GM19025 (cell line): ENCODE data around the gene FHL2.
A peak's percentile ranks its signal among the peaks of the same experiment; 100 is the strongest.
"Not testable (repeated sequence)": the region's sequence is repeated elsewhere in the genome, so short reads cannot be mapped to it uniquely, and the experiment has no call there.

Source experiments
- ATAC-seq: cut with Tn5 transposase; IDR thresholded peaks from one replicate; pipeline ENCODE4 v1.9.1; 2021; ENCODE audit warnings: mild to moderate bottlenecking, low read depth, moderate library complexity; ENCODE audit not compliant: unreplicated experiment

Gene FHL2

DNA sequence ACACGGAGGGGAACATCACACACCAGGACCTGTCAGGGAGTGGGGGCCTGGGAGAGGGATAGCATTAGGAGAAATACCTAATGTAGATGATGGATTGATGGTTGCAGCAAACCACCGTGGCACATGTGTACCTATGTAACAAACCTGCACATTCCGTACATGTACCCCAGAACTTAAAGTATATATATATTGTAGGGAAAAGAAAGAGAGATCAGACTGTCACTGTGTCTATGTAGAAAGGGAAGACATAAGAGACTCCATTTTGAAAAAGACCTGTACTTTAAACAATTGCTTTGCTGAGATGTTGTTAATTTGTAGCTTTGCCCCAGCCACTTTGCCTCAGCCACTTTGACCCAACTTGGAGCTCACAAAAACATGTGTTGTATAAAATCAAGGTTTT lies 26.0 kb upstream of the FHL2 start:
- not testable (repeated sequence) for ATAC-seq

DNA sequence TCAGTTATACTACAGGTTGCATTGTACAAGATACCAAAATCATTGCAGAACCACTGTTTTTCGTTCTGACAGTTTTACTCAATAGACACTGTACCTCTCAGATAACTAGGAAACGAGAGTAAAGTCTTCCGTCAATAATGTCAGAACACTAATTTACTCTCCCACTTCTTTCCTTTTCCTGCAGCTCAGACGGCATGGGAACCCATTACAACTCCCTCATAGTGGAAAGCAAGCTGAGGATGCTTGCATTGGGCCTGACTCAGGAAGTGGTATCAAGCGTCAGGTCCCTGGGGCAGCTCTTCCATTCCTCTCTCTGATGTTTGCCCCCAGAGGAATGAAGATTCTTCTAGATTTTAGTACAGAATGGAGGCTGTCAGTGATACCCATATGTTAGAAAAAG lies 23.9 kb upstream of the FHL2 start:
- no peak for ATAC-seq

DNA sequence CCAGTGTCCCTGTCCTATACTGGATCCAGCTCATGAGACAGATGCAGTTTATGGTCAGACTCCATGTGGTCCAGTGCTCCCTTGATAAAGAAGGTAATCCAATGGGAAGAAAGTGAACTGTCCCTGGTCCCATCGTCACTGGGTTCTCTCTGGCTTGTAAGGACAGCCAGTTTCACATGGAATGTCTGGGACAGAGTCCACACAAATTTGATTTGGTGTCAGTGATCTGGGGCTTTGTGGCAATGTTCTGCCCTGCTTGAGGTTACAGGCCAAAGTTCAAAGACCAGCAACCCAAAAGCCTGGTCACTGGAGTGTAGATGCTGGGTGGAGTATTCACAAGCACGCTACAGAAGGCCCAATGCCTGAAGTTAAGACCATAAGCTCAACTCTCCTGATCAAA lies 22.2 kb upstream of the FHL2 start:
- no peak for ATAC-seq

DNA sequence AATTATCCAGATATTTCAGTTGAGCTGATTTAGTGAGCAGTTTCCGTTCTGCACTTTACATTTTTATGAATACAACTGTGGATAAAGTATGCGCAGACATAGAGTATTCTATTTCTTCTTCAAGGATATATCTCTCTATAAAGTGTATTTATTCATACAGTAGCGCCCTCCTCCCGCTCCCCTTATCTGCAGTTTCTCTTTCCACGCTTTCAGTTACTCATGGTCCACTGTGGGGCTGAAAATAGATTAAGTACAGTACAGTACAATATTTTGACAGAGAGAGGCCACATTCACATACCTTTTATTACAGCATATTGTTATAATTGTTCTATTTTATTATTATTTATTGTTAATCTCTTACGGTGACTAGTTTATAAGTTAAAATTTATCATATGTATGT lies 19.7 kb upstream of the FHL2 start:
- ATAC-seq: no peak

DNA sequence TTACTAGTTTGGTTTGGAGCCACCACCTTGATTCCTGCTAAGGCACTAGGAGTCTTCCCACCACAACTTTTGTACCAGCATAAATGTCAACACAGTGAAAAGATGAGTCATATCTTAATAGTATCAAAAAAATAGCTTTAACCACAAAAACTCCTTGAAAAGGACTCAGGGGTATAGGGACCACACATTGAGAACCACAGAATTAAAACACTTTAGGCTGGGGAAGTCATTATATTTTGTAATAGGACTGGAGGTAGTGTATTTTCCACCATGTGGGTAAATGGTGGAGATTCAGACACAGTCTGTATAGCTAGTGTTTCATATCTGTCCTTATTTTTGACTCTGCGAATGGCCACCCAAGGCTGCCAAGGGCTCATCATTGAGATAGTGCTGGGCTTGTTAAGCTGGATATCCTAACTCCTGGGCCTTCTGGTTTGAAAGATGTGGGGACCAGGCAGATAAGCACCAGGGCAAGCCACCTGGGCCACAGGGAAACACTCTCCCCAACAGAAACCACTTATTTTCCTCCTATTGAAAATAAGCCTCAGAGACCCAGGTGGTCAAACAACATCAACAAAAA lies 19.1 kb upstream of the FHL2 start:
- no peak for ATAC-seq

DNA sequence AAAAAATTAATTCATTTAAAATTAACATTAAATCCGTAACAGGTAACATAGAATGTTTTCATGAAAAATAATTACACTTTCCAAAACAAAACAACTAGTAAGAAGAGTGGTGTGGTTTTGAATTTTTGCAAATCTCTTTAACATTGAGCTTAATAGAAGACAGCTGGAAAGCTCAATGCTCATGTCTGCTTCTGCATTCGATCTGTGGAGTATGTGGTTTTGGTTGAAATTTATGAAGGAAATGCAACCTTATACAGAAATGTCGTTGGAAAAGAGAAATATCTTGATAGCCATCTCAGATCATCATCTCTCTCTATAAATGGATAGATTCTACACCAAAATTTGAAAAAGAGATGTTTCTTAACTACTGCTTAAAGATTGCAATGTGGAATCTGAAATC lies 17.3 kb upstream of the FHL2 start:
- no peak for ATAC-seq

DNA sequence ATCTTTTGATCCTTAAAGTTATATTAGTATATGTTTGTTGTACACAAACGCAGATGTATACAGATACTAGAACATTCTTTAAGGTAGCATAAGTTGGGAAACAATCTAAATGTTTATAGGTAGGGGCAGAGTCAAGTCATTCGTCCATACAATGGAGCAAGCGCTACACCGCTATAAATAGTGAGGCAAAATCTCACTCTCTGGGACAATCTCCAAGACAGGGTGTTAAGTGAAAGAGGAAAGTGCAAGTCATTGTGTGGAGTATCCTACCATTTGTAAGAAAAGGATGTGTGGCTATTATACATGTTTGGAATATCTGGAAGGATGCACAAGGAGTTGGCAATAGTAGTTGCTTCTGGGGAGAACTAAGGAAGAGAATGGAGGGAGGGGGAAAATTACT lies 16.2 kb upstream of the FHL2 start:
- no peak for ATAC-seq

DNA sequence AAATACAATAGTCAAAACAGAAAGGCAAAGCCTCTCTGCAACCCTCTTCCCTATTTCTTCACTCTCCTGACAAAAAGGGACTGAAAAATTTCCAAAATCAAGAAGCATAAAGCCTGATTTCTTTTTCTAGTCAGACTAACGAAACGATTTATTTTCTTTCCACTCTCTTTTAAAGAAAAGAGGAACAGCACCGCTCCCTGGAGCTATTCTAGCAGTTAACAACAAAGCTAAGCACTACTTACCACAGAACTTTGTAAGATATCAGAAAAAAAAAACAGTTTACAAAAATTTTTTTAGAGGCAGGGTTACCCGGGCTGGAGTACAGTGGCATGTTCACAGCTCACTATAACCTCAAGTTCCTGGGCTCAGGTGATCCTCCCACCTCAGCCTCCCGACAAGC lies 14.4 kb upstream of the FHL2 start:
- no peak for ATAC-seq

DNA sequence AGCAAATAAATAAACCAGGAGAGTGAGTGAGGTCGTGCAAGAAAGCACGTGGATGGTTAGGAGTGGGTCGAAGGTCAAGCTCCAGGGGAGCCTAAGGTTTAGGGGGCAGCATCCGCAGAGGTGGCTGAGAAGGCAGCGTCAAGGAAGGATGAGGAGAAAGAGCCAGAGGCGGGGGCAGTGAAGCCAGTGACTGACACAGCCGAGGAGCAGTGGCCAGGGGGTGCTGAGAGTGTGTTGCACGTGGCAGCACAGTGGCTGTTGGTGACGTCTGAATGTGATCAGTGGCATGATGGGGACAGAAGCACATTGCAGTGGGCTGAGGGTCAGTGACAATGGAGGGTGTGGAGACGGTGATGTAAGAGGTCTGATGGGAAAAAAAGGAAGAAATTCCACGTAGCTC lies 13.7 kb upstream of the FHL2 start:
- ATAC-seq: no peak

DNA sequence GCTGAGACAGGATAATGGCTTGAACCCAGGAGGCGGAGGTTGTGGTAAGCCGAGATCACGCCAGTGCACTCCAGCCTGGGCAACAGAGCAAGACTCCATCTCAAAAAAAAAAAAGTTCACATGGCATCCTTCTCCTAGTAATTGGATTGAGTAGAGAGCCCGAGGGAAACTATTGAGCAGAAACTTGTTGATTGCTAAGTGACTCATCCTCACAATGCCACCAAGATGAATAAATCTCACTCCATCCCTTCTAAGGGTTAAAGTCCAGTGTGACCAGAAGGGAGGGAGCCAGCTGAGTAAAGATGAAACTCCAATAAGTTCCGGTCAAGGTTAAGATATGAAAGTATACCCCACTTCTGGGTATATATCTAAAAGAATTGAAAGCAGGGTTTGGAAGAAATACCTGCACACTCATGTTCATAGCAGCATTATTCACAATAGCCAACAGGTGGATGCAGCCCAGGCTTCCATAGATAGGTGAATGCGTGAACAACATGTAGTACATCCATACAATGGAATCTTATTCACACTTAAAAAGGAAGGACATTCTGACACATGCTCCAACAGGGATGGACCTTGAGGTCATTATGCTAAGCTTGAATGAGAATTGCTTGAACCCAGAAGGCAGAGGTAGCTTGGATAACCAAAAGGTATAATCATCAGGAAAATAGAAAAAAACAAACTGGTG lies 13.0 kb upstream of the FHL2 start:
- peak; percentile 85 for ATAC-seq

DNA sequence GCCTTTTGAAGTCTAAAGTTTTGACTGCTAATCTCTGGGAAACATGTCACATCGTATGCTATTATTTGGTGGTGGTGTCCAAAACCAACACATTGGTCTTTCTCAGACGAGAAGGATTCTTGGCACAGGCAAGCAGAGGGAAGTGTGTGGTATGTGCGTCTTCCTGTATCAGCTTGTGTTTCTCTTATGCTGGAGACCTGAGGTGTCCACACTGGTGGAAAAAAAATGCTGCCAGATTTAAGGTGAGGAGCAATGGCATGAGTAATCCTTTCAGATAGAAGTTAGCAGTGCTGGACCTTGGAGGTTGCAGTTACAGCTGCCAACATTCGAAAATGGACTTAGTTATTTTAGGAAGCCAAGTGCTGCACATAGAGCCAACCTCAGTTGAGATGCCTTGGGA lies 11.7 kb upstream of the FHL2 start:
- ATAC-seq: no peak

DNA sequence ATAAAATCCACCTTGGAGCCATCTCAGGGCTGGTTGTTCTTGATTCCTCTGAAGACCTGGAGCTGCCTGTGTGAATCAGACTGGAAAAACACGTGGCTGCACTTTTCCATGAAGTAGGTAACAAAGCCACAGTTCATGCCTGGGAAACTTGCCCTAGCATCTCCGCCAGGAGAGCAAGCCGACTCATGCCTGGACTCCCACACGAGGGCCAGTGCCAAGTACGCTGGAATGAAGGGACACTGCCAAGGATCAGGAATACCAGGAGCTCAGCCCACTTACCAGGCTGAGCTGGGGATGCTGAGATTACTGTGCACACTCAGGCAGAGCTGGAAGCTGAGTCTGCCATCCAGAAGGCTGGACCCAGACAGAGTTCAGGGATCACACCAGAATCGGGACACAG lies 10.9 kb upstream of the FHL2 start:
- ATAC-seq: no peak

DNA sequence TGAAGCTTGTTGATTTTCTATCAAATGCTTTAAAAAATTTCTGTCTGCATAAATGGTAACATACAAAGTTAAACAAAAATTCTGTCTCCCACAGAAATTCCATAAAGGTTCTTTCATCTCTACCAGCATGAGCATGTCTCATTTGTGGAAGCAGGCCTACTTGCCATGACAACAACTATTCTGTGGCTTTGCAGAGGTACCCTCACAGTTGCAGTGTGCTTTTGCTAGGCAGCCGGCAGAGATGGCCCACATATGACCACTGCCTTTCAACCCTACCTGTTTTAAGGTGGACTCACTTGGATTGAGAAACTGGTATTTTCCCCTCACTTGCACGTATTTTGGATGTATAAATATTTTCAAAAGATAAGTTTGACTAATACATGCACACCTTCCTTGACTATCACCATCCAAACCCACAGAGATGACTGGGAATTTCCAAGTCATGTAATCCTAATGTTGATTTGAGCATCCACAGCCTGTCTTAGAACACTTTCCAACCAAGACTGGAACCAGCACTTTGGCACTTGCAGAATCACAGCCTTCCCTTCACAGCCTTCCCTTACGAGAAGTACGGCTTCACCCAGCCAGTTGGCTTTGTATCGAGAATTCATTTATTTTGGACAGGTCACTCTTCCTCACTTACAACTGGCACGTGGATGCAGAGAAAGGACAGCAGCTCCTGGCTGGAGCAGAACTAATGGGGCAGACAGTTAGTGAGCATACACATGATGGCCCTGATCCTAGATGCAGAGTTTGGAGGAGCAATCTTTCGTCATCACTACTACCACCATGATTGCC lies 9.3 kb upstream of the FHL2 start:
- no peak for ATAC-seq

DNA sequence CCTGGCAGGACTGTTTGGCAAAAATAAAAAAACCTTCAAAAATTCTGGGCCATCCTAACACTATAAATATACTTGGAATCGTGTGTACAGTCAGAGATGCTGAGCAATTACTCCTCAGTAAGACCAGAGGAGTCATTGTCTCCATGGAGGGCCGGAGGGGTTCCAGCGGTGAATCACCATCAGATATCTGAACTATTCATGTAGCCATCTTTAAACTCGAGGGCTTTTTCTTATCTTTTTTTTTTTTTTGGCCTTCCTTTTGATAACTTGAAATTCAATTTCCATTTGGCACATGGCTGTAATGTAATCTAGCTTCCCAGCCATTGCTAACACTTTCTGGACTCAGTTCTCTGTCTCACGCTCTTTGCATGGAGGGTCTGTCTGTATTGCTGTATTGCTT lies 7.4 kb upstream of the FHL2 start:
- ATAC-seq: no peak

DNA sequence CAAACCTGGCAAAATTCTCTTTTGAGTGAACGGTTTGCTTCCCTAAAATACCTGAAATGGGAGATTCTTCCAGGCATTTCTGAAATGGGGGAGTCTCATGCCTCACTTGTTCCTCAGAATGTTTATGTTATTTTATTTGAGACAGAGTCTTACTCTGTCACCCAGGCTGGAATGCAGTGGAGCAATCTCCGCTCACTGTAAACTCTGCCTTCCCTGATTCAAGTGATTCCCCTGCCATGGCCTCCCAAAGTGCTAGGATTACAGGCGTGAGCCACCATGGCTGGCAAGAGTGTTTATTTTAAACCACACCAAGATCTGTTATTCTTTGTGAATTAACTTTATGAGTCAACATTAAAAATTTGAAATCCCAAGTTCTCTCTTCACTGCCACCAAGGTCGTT lies 6.4 kb upstream of the FHL2 start:
- ATAC-seq: no peak

DNA sequence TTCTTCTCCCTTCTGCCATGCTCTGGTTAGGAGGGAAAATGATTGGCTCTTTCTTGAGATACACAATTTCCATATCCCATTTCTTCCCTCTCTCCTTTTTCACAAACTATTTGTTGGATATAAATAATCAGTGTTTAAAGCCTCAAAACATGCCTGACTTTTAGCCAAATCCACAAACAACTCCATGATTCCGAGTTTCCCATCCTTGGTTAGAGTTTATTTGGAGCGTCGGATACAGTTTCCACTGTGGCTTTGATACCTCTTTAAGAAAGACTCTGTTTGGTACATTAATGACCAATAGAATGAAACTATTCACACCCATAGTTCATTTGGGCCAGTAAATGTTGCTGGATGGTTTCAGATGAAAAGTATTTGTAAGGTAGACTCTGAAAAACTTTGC lies 5.9 kb upstream of the FHL2 start:
- ATAC-seq: no peak

DNA sequence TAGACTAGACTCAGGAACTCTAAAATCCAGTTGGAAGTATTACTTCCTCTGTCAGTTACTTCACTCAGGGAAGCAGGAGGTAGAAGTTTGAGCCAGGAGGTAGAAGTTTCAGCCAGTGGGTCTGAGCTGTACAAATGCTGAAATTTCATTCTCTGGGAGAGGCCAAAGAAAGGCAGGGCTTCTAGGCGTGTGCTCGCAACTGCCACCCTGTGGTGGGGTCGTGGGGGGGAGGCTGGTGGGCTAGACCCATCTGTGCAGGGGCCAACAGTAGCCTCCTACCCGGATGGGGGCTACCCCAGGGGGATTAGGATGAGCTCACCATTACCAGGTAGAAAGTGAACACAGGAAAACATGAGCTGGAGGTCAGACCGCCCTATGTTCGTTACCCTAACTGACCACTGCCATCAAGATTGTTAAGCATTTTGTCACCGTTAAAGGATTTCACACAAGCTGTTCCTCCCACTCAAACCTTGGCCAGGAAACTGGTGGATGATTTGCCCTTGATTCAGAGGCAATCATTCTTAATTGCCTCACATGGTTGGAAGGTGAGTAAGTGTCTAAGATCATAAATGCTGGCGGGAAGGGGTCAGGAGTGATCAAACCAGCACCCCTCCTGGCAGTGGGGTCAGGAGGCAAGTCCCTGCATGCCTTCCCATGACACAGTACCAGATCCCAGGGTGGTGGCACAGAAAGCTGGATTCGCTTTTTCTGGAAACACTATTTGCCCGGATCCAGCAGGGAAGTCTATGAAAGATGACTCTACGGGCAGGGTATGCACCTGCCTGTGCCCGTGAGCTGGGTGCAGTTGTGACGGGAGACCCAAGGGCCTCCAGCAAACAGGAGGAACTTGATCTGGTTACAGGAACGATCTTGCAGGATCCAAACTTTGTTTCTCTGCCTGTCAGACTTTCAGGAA lies 5.2 kb upstream of the FHL2 start:
- ATAC-seq: no peak

DNA sequence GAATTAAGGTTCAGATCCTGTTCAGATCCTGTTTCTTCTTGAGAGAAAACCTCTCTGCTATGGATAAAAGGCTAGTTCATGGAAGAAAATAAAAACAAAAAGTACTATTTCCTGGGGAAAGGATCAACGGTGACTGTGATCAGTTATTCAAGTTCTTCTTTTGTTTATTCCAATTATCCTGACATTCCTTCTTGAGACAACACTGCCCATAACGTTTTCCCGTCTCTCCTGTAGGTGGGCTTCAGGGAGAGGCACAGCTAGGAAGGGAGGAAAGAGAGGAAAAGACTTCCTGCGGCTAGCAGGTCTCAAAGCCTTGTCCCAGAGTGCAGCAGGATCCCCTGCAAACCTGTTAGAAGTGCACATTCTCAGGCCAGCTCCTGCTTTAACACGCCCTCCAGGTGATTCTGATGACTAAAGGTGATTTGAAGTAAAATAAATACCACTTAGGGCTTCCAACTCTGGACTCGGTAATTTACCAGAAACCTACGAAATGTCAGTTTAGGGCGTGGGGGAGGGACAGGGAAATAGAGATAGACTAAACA lies 4.5 kb upstream of the FHL2 start:
- ATAC-seq: no peak

DNA sequence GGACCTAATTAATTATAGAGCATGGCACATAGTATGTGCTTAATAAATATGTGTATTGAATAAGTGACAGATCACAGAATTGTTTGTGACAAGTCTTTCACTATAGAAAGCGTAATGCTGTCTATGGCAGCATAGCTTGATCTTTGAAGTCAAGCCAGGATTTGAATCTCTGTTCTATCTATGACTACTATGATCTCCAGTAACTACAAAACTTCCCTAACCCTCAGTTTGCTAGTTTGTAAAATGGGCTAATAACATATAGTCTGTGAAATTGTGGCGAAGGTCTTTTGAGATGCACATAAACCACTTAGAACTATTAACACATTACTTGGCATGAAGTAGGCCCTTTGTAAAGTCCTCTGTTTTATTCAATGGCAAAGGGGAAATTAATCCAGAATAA lies 4.0 kb upstream of the FHL2 start:
- no peak for ATAC-seq

DNA sequence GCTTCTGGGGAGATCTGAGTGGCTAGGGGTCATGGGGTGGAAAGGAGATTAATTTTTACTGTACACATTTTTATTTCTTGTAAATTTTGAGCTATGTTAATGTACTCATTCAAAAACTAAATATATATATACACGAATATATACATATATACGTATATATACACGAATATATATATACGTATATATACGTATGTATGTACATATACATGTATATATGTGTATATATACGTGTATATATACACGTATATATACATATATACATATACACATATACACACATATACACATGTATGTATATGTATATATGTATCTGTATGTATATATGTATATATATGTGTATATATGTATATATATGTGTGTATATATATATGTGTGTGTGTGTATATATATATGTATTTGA lies 3.0 kb upstream of the FHL2 start:
- ATAC-seq: no peak

DNA sequence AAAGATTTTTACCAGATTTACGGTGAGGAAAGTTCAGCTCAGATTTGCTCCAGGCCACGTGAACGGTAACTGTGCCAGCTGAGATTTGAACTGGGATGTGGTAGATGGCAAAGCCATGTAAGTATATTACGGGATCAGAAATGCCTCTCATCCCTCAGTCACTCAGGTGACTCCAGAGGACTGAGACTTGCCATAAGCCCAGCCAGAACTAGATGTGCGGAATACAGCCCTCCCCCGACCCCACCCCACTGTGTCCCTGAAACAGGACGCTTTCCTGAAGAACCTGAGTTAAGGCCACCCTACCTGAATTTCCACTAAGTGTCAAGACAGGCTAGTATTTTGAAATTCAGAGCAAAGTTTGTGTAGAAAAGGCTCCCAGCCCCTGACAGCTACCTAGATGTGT lies 1.3 kb upstream of the FHL2 start:
- no peak for ATAC-seq
